Astrocyte of the hippocampus (primary cell): ENCODE data around the gene PGAM2.
A peak's percentile ranks its signal among the peaks of the same experiment; 100 is the strongest.

Experiments
- DNase-seq: peaks from one replicate; pipeline ENCODE4 v3.0.0; 2011; ENCODE audit warnings: low read depth, low spot score

PGAM2 gene

DNA sequence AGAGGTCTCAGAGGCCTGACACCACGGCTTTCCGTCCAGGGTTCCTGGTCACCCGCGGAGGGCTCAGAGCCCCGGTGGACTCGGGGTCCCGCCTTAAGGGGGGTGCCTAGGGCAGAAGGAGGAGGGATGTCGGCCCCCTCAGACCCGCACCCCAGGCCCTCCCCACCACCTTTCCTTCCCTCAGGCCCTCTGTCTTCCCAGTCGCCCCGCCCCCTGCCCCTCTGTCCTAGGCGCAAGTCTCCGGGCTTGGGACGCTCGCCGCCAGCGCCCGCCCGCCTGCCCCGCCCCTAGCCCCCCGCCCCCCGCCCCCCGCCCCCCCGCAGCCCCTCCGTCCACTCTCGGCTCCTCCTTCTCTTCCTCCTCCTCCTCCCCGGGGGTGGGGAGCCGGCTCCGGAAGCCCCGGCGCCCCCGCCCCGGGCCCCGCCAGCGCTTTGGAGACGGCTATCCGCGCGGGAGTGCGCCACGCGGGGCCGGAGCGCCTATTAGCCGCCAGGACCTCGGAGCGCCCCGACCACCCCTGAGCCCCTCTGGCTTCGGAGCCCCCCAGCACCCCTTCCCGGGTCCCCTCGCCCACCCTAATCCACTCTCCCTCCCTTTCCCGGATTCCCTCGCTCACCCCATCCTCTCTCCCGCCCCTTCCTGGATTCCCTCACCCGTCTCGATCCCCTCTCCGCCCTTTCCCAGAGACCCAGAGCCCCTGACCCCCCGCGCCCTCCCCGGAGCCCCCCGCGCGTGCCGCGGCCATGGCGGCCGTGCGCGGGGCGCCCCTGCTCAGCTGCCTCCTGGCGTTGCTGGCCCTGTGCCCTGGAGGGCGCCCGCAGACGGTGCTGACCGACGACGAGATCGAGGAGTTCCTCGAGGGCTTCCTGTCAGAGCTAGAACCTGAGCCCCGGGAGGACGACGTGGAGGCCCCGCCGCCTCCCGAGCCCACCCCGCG, 38.8 kb upstream of the PGAM2 start, which contains the start of gene AEBP1:
Gene AEBP1, plus strand, starts transcription at position 423 of the 937 bp plus-strand sequence. Its CDS starts 321 bp downstream, at position 744.
- DNase-seq: peak; percentile 65

DNA sequence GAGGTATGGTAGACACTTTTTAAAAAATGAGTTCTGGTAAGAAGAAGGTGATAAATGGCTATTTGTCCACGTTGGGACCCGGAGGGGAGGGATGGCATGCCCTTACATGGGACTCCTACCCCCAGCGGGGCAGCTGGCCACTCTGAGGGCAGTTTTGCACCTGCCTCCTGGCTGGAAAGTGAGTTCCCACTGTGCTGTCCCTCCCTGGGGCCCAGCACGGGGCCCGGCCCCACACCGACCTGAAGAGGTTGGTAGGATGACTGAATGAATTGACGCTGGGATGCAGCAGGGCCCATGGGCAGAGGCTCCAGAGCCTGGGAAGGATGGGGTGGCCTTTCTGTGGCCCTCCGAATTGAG, 38.2 kb upstream of the PGAM2 start:
- DNase-seq: no peak

DNA sequence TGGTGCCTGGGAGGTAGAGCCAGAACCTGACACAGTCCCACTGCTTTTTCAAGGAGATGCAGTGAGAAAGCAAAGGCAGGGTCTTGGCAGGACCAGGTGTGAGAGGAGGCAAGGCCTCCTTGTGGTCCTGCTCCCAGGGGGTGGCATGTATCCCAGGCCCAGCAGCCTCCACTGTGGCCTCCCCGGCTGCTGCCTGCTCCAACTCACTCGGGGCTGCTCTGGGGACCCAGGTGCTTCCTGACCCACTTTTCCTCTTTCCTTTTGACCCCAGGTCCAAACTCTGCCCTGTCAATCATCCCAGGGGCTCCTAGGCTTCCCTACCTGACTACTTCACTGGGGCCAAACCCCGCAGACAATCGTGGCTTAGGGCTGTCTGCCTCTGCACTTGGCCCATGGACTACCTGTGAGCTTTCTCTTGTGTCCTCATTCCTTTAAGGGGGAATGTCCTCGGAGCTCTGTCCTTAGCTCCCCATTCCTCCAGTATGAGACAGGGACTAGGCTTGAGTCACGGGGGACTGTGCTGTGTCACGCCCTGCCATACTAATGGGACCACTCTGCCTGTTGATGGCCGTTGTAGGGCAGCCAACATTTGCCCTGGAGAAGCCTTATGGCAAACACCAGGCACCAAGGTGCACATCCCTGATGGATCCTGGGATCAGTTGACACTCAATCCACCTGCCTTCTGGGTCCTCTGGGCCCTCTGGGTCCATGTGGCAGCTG, 37.6 kb upstream of the PGAM2 start:
- no peak for DNase-seq

DNA sequence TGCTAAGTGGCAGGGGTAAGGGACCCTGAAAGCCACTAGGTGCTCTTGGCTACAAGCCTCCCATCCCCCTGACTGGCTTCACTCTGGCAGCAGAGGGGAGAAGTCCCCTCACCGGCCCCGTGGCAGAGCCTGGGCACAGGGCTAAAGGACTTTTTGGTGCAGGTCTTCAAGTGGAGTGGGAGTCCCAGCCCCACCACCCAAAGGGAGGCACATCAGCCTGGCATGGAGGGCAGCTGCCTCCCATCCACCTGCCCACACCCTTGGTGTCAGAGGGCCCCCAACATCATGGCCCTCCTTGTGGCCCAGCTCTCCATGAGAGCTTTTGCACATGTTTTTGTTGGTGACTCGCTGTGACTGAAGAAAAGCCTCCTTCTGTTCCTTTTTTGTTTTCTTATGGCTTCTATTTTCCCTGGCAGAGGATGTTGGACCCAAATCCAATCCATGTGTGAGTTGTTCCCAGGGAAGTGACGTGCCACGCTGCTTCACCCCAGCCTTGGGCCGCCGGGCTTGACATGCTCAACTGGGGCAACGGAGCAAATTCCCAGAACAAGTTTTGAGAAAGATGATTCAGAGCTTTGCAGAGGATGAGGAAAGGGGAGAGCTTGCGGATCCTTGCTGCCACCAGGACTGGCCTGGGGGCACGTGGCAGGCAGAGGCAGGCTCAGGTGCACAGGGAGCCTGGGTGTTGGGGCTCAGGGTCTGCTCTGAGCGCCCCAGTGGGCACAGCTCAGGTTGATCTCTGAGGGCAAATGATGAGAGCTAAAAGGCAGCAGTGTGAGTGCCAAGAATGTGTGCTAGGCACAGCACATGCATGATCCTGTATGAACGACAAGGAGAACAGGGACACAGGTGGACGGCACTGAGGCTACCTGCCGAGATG, 36.8 kb upstream of the PGAM2 start:
- DNase-seq: peak; percentile 58

DNA sequence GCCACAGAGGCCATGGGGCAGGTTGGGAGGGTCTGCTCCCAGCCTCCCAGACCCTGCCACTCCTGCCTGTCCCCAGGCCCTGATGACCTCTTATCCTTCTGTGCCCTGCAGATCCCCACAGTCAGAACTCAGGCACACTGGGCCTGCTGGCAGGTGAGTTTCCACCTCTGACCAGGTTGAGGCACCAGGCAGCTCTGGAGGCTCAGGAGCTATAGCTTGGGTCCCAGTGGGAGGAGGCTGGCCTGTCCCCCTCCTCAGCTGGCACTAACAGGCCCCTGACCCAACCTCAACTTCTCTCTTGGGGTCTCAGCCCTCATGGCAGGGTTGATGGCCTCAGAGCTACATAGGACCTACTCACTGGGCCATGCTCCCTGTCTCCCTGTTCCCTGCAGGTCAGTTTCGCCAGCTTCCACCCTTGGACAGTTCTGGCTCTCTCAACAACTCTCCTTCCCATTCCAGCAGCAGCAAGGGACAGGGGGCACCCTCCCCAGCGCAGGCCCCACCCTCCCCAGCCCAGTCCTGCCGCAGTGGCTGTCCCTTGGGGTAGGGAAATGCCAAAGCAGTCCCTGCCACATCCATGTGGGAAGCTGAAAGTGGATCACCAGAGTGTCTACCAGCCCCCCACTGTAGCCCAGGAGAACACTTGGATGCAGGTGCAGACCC, 36.1 kb upstream of the PGAM2 start:
- DNase-seq: no peak

DNA sequence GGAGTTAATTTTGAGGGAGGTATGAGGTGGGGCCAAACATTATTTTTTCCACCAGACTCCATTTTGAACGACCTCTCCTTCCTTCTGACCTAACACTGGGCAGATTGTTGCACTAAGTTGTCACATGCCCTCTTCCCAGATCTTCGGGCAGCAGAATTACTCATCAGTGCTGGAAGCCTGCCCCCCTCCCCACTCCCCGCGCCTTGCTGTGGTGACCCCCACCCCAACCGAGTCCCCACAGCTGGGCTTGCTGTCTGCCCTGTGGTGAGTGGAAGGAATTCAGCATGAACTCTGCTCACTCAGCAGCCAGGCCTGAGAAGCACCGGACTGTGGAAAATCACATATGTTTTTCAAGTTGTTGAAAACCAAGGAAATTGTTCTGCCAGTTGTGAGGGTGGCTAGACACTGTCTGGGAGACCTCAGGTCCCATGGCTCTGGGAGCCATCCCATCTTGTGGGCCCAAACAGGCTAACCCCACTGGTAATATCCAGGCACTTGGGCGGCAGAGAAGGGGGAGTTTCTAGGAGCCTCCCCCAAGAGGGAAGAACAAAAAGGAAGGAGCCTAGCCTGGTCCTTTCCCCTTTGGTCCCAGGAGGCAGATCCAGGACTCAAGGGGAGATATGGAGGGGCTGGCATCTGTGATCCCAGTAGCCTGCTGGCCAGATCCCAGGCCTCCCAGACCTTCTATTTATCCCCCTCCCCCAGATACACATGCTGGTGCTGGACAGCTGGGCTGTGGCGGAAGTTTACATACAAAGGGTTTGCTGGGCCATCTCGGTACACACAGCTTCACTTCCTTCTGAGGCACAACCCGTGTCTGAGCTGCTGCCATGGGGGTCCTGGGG, 35.3 kb upstream of the PGAM2 start:
- DNase-seq: peak; percentile 89

DNA sequence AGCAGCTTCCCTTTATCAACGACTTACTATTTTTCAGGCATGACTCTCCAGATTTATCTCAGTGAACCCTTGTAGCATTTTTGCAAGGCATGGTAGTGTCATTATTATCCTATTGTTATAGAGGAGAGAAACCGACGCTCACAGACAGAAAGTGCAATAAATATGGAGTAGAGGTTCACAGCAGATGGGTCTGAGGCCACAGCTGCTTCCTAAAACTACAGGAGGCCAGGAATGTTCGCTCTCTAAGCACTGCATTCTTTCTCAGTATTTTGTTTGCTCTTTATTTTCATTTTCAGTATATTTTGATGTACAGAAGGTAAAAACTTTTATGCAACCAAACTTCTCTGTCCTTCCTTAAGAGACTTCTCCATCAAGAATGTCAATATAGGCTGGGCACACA, 34.3 kb upstream of the PGAM2 start:
- no peak for DNase-seq

DNA sequence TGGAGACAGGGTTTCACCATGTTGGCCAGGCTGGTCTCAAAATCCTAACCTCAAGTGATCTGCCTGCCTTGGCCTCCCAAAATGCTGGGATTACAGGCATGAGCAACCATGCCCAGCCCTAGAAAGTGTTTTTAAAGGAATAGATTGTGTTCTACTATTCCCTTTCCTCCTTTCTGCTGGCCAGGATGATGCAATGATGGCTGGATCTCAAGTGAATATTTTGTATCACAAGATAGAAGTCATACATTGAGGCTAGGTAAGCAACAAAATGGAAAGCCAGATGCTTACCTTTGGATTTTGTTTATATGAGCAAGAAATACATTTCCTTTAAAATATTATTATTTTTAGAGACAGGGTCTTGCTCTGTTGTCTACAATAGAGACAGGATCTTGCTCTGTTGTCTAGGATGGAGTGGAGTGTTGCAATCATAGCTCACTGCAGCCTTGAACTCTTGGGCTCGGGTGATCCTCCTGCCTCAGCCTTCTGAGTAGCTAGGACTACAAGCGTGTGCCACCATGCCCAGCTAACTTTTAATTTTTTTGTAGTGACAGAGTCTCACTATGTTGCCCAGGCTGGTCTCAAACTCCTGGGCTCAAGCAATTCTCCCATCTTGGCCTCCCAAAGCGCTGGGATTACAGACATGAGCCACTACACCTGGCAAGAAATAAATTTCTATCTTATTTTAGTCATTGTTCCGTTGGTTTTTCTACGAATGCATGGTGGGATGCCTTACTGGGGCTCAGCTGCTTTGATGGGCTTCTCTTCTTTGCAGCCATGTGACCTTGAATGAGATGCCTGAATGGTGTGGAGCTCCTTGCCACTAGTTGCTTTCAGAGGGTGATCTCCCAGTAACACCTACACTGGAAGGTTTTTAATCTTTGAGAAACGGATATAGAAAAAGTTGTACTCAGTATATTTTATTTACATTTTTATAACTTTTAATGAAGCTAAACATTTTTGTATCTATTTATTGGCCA, 33.0 kb upstream of the PGAM2 start:
- DNase-seq: no peak

DNA sequence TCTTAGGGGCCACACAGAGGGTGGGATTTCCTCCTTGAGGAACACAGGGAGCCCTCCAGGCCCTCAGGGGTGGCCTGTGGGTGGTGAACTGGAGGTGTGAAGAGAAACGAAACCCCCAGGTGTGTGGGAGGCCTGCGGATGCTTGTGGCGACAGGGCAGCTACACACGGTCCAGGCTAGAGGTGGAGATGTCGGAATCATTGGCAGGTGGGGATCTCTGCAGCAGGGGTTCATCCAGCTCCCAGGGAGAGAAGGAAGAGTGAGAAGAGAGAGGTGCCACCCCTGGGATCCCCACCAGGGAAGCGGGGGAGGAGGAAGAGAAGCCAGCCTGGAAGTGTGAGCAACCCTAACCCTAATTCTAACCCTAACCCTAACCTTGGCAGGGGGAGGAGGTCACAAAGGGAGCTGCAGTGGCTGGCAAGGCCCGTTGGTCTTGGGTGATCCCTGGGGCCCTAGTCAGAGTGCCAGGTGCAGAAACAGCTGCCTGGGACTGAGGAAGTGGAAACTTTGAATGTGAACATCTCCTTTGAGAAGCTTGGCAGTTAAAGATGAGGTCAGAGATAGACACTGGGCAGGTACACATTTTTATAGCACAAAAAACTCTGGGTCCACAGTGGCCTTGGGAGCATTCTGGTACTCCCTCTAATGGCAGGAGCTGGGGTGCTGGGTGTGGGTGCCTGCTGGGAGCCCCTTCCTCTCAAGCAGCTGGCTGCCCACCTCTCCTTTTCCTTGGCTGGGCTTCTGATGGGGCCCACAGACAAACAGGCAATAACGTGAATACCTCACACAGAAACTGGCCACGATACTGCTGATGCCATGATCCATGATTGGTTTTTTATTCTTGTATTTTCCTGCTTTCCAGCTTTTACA, 31.9 kb upstream of the PGAM2 start:
- no peak for DNase-seq

DNA sequence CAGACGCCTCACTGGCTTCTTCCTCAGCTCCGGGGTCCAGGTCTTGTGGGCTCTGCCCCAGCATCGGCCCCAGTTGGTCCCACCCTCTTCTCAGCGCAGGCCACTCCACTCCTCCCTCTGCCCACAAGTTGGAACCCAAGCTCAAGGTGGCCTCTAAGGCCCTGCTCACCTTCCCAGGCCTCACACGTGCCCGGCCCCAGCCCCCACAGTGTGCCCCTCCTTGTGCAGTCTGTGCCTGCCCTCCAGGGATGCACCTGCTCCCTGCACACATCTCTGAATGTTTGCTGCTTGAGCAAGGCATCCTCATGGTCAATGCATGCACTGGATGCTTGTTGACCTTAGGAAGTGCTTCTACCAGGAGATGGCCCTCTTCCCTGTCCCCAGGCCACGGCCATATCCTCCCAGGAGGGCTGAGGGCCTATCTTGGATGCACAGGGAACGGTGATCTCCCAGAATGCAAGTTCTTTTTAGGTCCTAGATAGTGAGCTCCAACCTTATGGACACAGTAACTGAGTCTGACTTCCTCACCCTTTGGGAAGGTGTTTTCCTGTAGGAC, 31.0 kb upstream of the PGAM2 start:
- DNase-seq: no peak

DNA sequence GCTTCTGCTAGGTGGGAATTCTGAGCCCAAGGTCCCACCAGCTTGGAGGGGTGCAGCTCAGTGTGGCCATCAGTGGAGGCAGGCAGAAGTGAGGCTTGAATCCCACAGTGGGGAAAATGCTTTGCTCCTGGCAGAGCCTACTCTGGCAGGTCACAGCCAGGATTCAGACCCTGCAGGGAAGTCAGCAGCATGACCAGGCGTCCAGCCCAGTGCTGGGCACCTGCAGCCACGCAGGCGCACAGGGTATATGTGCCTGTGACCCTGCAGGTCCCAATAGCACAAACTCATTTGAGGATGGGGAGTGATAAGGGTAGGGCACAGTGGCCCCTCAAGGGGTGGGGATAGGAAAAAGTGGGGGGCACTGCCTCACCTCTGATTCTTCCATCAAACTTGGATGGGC, 30.4 kb upstream of the PGAM2 start:
- DNase-seq: no peak

DNA sequence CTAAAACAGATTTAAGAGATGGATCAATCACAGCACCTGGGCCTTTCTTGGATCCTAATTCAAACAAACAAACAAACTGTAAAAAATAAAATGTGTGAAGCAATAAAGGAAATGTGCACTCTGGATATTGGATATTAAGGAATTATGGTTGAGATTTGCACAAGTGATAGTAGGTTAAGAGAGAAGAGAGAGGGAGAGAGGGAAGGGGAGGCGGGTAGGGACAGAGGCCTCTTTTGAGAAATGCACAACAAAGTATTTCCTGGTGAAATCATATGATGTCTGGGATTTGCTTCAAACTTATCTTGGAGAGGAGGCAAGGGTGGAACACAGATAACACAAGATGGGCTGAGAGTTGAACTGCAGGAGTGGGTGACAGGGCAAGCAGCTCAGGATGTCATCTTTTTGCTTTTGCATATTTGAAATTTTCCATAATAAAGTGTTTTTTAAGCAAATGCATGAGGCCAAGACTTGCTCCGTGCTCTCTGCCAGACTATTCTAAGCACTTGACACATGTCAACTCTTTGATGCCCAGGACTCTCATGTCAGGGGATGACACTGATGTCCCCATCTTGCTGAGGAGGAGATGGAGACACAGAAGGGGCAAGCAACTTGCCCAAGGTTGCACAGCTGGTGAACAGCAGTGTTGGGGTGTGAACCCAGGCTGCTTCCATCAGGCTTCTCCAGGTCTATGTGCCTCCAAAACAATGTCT, 29.7 kb upstream of the PGAM2 start:
- DNase-seq: no peak

DNA sequence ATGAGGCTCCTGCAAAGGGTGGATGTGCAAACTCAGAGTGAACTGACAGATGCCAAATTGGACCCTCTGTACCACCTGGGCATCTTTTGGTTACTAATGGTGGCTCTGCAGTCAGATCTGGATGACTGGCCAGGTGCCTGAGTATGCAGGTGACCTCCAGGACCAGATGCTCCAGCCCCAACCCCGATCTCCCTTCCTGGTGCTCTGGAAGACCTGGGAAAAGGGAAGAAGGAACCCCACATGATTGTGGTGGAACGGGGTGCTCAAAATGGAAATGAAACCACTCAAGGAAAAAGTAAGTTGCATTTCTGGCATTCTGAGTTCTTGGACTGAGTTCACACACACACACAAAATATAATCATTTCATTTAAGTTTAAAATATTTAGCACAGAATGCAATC, 29.0 kb upstream of the PGAM2 start:
- no peak for DNase-seq

DNA sequence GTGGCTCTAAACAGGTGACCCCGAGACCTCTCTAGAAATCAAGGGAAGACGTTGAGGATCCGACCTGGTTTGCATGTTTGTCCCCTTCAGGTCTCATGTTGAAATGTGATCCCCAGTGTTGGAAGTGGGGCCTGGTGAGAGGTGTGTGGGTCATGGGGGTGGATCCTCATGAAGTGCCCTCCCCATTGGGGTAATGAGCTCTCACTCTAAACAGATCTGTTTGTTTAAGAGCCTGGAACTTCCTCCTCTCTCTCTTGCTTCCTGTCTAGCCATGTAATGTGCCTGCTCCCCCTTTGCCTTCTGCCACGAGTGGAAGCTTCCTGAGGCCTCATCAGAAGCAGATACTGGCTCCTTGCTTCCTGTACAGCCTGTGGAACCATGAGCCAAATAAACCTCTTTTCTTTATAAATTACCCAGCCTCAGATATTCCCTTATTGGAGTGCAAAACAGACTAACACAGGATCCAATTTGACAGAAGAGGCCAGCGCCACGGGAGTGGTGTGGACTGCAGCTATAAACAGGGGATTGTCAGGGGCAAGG, 27.8 kb upstream of the PGAM2 start:
- DNase-seq: no peak

DNA sequence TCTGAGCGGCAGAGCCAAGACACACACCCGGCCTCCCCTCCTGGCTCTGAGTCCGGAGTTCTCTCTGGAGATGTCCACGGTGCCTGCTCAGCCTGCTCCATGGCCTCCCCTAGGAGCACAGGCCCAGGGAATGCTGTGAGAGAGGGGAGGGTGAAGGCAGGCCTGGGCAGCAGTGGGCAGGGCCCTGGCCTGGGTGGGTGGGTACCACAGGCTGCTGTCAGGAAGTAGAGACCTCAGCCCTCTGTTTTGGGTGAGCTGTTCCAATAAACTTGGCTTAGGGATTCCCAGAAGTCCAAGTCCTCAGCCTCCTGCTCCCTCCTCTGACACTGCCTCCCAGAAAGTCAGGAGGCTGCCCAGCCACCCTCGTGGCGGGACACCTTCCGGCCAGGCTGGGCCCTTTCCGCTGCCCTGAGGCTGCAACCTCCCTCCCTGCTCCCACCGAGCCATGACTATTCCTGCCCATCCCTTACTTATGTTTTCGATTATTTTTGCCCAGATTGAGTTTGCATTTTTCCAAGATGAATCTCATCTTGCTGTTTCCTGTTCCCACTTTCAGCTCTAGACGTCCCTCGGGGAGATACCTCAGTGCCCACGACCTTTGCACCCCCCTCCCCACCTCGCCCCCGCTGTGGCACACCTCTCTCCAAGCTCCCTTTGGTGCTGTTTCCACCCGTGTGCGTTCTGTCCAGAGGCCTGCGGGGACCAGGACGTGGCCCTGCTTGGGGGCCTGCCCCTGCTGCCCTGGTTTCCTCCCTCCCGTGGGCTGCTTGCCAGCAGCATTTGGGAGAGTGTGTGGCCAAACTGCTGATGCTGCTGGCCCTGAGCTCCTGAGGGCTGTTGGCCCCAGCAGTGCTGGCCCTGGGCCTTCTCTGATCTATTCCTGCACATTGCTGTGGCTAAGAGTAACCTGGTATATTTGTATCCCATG, 22.8 kb upstream of the PGAM2 start:
- DNase-seq: peak; percentile 59

DNA sequence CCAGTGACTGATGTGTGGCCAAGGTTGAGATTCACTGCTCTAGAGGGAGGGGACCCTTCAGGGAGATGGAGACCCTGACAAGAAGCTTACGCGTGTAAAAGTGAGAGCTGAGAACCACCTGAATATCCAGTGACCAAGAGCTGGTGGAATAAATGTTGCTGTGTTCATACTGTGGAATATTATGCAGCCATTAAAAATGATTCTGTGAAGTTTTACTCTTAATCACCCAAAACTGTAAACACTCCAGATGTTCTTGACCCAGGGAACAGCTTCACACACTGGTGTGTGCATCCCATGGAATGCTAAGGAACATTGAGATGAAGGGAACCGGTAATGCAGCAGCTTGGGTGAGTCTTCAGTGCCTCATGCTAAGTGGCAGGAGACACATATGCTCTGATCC, 21.3 kb upstream of the PGAM2 start:
- DNase-seq: no peak
